Pulmonary artery endothelial cell (primary cell): ENCODE results near the gene ESD. TPM values are rescaled to one million over a fixed set of nuclear protein-coding genes. Genes with fewer than 3 reads are reported as not detected.
A peak's percentile ranks its signal among the peaks of the same experiment; 100 is the strongest.
"Not testable (repeated sequence)": the region's sequence is repeated elsewhere in the genome, so short reads cannot be mapped to it uniquely, and the experiment has no call there.

Source experiments
- DNase-seq: peaks from one replicate; pipeline ENCODE4 v3.0.0-alpha.2; 2011; ENCODE audit warnings: low read depth, low spot score
- total RNA-seq: library from RNA; depleted of rRNA; stranded (reverse); fragments of >200 nt; gene quantifications from 2 replicates; pipeline ENCODE4 v1.2.3, GENCODE V29; 2014

Gene ESD, protein sequence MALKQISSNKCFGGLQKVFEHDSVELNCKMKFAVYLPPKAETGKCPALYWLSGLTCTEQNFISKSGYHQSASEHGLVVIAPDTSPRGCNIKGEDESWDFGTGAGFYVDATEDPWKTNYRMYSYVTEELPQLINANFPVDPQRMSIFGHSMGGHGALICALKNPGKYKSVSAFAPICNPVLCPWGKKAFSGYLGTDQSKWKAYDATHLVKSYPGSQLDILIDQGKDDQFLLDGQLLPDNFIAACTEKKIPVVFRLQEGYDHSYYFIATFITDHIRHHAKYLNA
- 84.3 and 90.8 TPM in 2 replicates for total RNA-seq

DNA sequence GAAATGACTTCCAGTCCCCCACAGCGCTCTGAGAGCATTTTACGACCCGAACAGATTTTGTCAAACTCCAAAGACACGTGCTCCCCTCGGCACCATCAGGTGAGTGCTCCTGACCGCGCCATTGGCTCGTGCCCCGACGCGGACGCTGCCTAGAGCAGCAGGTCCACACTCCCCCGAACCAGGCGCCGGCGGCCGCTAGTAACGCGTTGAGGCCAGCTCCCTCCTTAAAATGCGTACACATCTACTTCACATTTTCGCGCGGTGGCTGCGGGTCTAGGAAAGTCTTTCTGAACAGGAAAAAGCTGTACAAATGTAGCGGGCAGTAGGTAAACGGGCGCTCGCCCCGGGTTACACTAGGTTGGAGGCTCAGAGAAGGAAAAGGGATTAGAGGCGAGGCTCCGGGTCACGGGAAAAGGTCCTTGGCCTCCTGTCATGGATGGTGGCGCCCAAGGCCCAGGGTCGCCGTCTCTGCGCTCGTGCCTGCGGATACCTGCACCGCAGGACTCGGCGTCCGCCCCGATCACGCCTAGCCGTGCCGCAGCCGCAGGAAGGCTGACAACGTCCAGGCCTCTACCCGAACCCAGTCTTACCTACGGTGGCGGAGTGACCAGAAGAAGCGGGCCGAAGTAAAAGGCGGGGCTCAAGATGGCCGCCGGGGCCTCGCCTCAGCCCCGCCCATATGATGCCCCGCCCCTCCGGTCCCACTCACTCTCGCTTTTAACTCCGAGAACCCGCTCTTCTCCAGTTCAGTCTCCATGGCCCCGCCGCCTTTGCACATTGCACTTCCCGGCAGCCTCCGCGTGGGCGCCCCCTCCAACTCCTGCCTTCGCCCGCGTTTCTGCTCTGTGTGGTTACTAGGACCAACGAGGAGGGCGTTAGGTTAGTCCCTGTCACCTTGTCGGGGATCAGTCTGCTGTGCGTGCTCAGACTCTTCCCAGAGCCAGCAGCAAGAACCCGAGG is at the start of gene ESD:
TSS of gene ESD (minus strand) at position 647 of the 960 bp plus-strand sequence. CDS start 5,748 bp downstream, outside the sequence.
- peak; percentile 57 for DNase-seq

DNA sequence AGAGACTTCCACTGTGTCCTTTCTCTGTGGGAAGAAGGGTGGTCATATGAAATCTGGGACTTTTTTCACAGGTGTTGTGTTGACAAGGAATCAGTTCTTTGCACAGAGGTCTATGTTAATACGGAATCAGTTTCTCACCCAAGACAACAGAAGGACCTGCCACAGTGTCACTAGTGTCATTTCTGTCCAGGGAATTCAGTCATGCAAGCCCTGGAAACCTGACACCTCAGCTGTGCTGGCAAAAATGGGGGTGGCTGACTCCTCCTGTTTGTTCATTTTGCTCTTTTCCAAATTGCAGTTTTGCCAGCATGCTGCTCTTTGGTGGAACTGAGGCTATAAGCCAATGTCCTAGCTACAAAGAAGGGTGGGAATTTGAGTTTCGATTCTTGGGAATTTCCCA is 49.8 kb upstream of the ESD start:
- no peak for DNase-seq

GRCh38 chr13:46845146-46845545 is 48.2 kb upstream of the ESD start:
- no peak for DNase-seq

- DNase-seq: no peak
These were observed 47.5 kb upstream of the ESD start for GRCh38 chr13:46844431-46844830.

DNA sequence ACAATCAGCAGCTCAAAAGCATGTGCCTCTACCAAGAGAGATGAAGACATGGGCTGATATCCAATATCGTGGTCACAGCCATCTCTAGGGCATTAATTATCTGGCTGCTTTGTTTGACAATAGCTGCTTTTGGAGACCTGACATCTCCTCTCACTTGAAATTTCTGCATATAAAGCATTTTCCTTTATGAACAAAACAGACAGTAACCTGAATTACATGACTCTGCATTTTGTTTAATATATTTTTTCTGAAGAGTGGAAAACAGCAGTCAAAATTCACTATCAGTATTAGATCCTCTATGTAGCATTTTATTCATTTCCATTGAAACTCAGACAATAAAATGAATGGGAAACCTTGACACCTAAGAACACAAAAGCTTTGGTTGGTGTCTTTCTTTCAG is 42.4 kb upstream of the ESD start:
- DNase-seq: no peak

DNA sequence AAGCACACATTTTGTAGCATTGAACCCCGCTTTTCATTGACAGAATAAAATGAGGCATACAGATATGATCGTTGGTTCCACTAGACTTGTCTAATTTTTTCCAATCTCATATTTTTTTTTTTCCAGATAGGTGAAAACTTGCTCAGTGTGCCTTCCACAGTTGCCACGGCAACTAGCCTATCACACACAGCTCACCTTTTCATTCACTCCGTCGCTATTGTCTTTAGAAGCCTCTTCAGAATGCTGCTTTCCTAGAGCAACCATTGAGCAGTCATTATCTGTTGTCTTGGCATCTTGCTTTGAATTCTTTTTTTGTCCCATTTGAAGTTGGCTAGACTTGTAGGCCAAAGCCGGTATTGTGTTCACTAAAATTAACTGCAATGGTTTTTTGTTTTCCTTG is 37.7 kb upstream of the ESD start:
- DNase-seq: no peak

DNA sequence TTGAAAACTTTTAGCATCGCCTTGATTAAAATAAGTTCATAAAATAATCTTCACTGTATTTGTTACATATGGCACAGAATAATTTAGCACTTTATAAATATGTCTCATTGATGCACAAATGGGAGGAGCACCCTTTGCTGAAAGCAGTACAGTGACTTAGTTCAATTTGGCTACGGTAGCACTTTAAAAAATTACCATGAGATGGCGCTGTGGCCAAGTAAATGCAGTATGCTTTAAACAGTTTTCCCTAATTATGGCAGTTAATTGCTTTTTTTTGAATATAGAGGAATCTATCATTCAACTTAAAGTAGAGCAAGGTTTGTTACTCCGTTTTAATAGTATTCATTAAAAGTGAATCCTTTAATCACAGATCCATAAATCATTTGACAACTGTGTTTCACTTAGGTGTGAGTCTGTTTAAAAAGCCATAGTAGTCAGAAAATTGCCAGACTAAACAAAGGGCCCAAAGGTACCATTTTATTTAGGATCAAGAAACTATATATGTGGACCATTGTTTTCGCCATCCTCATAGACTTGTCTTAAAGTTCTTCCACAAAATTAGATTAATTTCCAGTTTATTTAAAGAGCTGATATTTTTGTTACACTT is 34.7 kb upstream of the ESD start:
- no peak for DNase-seq

- DNase-seq: no peak
These were observed 33.5 kb upstream of the ESD start for GRCh38 chr13:46830405-46831005.

DNA sequence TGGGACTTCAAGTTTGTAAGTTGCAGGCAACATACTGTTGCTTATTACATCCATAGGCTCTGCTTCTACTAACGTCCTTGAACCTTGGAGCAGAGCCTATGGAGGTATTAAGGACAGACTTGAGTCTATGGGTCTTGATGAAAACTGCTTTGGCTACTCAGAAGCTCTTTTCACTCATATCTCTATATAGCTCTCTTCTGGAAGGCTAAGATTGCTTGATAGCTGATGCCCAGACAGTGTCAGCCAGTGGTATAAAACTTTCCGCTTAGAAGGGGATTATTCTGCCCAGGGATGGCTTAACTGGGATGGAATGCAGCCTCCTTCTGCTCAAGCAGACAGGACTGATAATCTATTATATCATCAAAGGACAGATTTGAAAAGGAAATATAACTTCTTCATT is 25.6 kb upstream of the ESD start:
- no peak for DNase-seq

GRCh38 chr13:46817838-46818476 is 21.0 kb upstream of the ESD start:
- no peak for DNase-seq

- DNase-seq: no peak
These were observed 20.1 kb upstream of the ESD start for GRCh38 chr13:46817095-46817494.

DNA sequence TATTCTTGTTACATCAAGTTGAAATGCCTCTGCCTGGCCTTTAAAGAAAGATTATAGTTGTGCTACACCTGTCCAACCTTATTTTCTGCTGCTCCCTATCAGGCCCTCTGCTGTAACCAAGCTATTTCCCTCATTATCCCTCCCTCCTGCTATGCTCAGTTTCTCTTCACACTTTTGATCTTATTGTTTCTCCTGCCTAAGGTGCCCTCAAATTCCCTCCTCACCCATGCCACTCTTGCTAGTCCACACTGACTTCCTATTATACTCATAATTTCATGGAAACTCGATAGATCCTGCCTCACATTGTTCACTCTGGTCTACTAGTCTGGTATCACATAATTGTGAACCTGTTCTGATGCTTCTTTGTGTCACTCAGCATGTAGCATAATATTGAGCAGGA is 19.4 kb upstream of the ESD start:
- DNase-seq: no peak

DNA sequence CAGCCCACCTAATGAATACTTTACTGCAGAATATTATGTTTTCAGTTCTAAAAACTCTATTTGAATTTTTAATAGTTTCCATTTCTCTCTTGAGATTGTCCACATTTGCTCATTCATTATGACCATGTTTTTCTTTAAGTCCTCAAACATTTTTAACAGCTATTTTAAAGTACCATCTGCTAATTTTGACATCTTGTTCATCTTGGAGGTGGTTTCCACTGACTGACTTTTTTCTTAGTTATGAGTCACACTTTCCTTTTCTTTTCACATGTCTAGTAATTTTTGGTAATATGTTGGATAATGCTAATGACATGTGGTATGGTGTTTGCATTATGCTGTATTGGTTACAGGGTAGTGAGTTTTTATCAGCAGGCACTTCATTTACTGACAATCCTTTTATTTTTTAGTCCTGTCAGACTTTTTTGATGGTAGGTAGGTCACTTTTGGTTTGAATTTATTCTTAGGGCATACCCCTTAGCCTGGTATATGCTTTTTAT is 15.4 kb upstream of the ESD start:
- no peak for DNase-seq

DNA sequence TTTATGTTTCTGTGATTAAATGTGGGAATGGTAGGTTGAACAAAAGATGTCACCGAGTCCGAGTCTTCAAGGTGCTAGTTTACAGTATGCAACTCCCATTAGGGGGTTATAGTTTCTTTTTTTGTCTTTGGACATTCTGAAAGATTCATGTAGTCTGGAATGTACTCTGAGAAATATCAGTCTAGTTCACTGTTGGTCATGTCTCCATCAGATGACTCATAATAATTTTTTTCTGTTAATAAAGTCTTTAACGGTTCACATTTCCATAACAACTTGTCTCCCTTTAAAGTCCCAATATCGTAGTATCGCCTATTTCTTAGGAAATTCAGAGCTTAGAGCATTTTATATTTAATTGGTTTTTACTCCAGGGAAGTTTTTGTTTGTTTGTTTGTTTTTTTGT is 13.5 kb upstream of the ESD start:
- no peak for DNase-seq

GRCh38 chr13:46804921-46805320 is 8.0 kb upstream of the ESD start:
- DNase-seq: not testable (repeated sequence)

GRCh38 chr13:46804391-46804815 is 7.4 kb upstream of the ESD start:
- DNase-seq: no peak

- DNase-seq: no peak
These were observed 6.6 kb upstream of the ESD start for GRCh38 chr13:46803586-46803985.

GRCh38 chr13:46801858-46802257 is 4.9 kb upstream of the ESD start:
- no peak for DNase-seq

DNA sequence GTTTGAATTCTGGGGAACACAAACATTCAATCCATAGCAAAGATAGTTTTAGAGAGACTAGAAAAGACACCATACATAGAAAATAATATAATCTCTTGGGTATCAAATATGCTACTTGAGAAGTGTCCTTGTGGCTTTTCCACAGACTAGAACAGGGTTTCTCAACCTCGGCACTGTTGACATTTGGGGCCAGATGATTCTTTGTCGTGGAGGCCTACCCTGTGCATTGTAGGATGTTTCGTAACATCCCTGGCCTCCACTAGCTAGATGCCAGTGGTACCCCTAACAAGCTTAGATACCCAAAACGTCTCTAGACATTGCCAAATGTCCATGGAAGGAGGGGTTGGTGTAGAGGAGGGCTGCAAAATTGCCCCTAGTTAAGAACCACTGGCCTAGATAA is 2.2 kb upstream of the ESD start:
- DNase-seq: no peak

- DNase-seq: no peak
These were observed 708 bp upstream of the ESD start for GRCh38 chr13:46797501-46798237.
